Osteoblast (primary cell): ENCODE data around the gene SPIN2B. TPM values are rescaled to one million over a fixed set of nuclear protein-coding genes. Genes with fewer than 3 reads are reported as not detected.
"Not testable (repeated sequence)": the region's sequence is repeated elsewhere in the genome, so short reads cannot be mapped to it uniquely, and the experiment has no call there.

ENCODE experiments used
- DNase-seq: peaks from one replicate; pipeline ENCODE4 v3.0.0; 2011; ENCODE audit warnings: low spot score, mixed read lengths; ENCODE audit not compliant: insufficient read length; ENCODE audit errors: missing footprints
- H2AFZ ChIP-seq: 2 replicates; pipeline ENCODE4 v1.6.0; 2011; ENCODE audit warnings: mild to moderate bottlenecking, low read length
- H3K27ac ChIP-seq: 2 replicates; pipeline ENCODE4 v1.5.1; 2011; ENCODE audit warnings: mild to moderate bottlenecking, low read depth, low read length, moderate library complexity
- H3K27me3 ChIP-seq: 2 replicates; pipeline ENCODE4 v1.6.0; 2012; ENCODE audit warnings: mild to moderate bottlenecking, control low read depth, inconsistent platforms, low read length, moderate library complexity; ENCODE audit not compliant: insufficient read depth
- H3K36me3 ChIP-seq: 2 replicates; pipeline ENCODE4 v1.5.1; 2011; ENCODE audit warnings: mild to moderate bottlenecking, low read length, control low read depth, moderate library complexity; ENCODE audit not compliant: insufficient read depth
- H3K4me1 ChIP-seq: 2 replicates; pipeline ENCODE4 v1.5.1; 2011; ENCODE audit warnings: mild to moderate bottlenecking, low read length, control low read depth, moderate library complexity; ENCODE audit not compliant: insufficient read depth
- H3K4me2 ChIP-seq: 2 replicates; pipeline ENCODE4 v1.6.0; 2011; ENCODE audit warnings: mild to moderate bottlenecking, low read length; ENCODE audit not compliant: insufficient read depth
- H3K4me3 ChIP-seq: fragments of 200-600 bp; sonication (generic); 3 replicates; pipeline ENCODE4 v1.5.1; 2012; ENCODE audit warnings: mild to moderate bottlenecking, low read length, inconsistent platforms; ENCODE audit not compliant: insufficient read depth
- H3K79me2 ChIP-seq: 2 replicates; pipeline ENCODE4 v1.6.0; 2012; ENCODE audit warnings: mild to moderate bottlenecking, low read length, control low read depth, inconsistent platforms; ENCODE audit not compliant: insufficient read depth
- H3K9me3 ChIP-seq: 2 replicates; pipeline ENCODE4 v1.5.1; 2011; ENCODE audit warnings: low read depth, low read length, control low read depth
- H4K20me1 ChIP-seq: 2 replicates; pipeline ENCODE4 v1.6.0; 2012; ENCODE audit warnings: mild to moderate bottlenecking, low read length, control low read depth; ENCODE audit not compliant: insufficient read depth
- total RNA-seq: library from RNA; depleted of rRNA; stranded (reverse); fragments of >200 nt; gene quantifications from 2 replicates; pipeline ENCODE4 v1.2.3, GENCODE V29; 2012
- TF ChIP-seq, protein P1 (sequence below): IDR thresholded peaks from 2 replicates; pipeline ENCODE4 v1.5.1; 2011; ENCODE audit warnings: mild to moderate bottlenecking, low read depth, low read length, moderate library complexity; ENCODE audit errors: extremely low read depth

Gene SPIN2B
- total RNA-seq, 1 donor = 10.1 TPM

DNA sequence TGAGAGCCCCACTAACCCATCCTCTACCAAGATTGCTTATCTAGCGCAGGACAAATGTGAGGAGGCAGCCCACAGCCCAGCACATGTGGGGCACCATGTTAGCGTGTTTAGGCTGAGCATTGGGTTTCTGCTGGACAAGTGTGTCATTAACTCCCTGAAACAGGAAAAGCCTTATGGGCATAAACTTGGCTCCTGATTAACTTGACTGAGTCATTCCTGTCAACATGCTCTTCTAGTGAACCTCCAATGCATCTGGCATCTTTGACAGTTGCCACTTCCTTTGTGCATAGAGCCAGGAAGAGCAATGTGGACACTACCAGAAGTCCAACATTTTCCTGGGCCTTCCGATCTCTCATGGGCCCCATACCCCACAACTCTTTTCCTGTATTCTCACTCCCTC lies 13.4 kb upstream of the SPIN2B start:
- no peaks in the 10 kb centered on the region for H3K9me3 ChIP-seq
- TF ChIP-seq, protein P1, sequence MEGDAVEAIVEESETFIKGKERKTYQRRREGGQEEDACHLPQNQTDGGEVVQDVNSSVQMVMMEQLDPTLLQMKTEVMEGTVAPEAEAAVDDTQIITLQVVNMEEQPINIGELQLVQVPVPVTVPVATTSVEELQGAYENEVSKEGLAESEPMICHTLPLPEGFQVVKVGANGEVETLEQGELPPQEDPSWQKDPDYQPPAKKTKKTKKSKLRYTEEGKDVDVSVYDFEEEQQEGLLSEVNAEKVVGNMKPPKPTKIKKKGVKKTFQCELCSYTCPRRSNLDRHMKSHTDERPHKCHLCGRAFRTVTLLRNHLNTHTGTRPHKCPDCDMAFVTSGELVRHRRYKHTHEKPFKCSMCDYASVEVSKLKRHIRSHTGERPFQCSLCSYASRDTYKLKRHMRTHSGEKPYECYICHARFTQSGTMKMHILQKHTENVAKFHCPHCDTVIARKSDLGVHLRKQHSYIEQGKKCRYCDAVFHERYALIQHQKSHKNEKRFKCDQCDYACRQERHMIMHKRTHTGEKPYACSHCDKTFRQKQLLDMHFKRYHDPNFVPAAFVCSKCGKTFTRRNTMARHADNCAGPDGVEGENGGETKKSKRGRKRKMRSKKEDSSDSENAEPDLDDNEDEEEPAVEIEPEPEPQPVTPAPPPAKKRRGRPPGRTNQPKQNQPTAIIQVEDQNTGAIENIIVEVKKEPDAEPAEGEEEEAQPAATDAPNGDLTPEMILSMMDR = no peak
- no peaks in the 10 kb centered on the region for H4K20me1 ChIP-seq
- DNase-seq = no peak
- H3K4me1 ChIP-seq = no peaks in the 10 kb centered on the region
- no peak overlapping the region for H3K4me3 ChIP-seq
- no peak overlapping the region for H3K4me2 ChIP-seq
- no peak overlapping the region for H2AFZ ChIP-seq
- H3K27ac ChIP-seq = no peak overlapping the region
- no peaks in the 10 kb centered on the region for H3K27me3 ChIP-seq
- no peaks in the 10 kb centered on the region for H3K36me3 ChIP-seq
- no peaks in the 10 kb centered on the region for H3K79me2 ChIP-seq

DNA sequence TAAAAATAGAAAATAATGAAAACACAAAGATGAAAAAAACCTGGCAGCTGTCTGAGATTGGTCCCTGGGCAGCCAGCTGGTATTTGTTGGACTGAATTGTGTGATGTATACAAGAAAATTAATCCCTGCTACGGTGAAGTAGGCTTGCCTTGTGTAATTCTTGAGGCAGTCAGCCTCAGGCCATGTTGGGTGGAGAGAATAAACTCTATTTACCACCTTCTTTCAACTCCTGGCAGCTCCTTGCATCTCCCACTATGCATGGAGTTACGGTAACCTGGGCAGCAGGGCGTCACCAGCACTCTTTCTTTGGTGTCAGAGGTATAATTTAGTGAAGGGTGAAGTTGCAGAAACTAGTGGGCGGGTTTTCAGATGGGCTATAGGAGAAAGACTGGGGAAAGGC lies 12.4 kb upstream of the SPIN2B start:
- H4K20me1 ChIP-seq = no peaks in the 10 kb centered on the region
- no peak overlapping the region for H3K27ac ChIP-seq
- H3K4me1 ChIP-seq = no peaks in the 10 kb centered on the region
- H3K4me2 ChIP-seq = no peak overlapping the region
- no peaks in the 10 kb centered on the region for H3K27me3 ChIP-seq
- no peaks in the 10 kb centered on the region for H3K9me3 ChIP-seq
- H3K79me2 ChIP-seq = no peaks in the 10 kb centered on the region
- no peak overlapping the region for H3K4me3 ChIP-seq
- TF ChIP-seq, protein P1 = no peak
- H2AFZ ChIP-seq = no peak overlapping the region
- no peak for DNase-seq
- no peaks in the 10 kb centered on the region for H3K36me3 ChIP-seq

DNA sequence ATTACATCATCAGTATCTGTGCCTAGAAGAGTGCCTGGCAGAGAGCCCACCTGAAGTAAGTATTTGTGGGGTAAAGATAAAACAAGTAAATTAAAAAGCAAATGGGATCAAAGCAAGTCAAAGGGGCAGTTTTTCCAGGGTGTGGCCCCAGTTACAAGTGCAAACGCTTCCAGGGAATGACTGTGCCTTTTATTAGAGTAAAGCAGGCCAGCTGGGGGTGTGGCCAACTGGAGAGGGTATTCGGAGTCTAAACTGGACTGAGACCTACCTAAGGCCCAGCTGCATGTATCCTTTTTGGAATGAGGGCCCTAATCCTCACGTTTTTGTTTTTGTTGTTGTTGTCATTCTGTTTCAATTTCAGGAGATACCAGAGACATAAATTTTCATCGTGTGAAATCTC lies 11.9 kb upstream of the SPIN2B start:
- H2AFZ ChIP-seq, DNase-seq: not testable (repeated sequence)

DNA sequence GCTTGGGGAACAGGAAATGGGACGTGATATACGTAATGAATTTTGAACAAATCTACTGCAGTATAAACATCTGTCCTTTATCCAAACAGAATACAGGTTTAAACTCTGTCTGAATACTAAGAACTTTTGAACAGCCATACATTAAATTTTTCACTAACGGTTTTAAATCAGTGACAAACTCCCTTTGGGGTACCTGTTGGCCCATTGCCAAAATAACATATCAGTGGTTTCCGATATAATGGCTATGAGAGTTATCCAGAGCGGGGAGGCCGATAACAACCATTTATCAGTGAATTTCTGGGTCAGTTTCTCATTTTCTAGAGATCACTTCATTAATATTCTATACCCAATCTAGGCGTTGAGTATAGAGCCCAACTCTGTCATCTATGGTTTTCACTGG lies 10.7 kb upstream of the SPIN2B start:
- Histone ChIP-seq H3K36me3 (no peaks in the 10 kb centered on the region), H4K20me1 (no peaks in the 10 kb centered on the region), H3K4me3 (no peak overlapping the region), H3K79me2 (no peaks in the 10 kb centered on the region), H3K27me3 (no peaks in the 10 kb centered on the region), H3K9me3 (no peaks in the 10 kb centered on the region), H3K4me1 (no peaks in the 10 kb centered on the region), H3K27ac (no peak overlapping the region), H2AFZ (no peak overlapping the region), H3K4me2 (no peak overlapping the region)
- TF ChIP-seq, protein P1 = no peak
- DNase-seq = no peak

More for the DNA sequence above, 11.9 kb upstream of the SPIN2B start:
- not testable (repeated sequence) for H3K36me3 ChIP-seq, H3K4me2 ChIP-seq, H3K27ac ChIP-seq, H3K9me3 ChIP-seq, H3K27me3 ChIP-seq, H3K79me2 ChIP-seq, H3K4me1 ChIP-seq, H4K20me1 ChIP-seq, H3K4me3 ChIP-seq
